Activated CD8-positive, alpha-beta memory T cell treated with anti-CD3 and anti-CD28 coated beads for 48 hours (primary cell): ENCODE results near the gene KCNK3.

ENCODE experiments used
- DNase-seq, 3 experiments: peaks; one replicate each; pipeline ENCODE4 v3.0.0-alpha.2; 2020; ENCODE audit warnings: low read depth in 2 of 3, low spot score in 2 of 3

Gene KCNK3

GRCh38 chr2:26711457-26712161 is 19.1 kb downstream of the KCNK3 start:
- no peak for DNase-seq

DNA sequence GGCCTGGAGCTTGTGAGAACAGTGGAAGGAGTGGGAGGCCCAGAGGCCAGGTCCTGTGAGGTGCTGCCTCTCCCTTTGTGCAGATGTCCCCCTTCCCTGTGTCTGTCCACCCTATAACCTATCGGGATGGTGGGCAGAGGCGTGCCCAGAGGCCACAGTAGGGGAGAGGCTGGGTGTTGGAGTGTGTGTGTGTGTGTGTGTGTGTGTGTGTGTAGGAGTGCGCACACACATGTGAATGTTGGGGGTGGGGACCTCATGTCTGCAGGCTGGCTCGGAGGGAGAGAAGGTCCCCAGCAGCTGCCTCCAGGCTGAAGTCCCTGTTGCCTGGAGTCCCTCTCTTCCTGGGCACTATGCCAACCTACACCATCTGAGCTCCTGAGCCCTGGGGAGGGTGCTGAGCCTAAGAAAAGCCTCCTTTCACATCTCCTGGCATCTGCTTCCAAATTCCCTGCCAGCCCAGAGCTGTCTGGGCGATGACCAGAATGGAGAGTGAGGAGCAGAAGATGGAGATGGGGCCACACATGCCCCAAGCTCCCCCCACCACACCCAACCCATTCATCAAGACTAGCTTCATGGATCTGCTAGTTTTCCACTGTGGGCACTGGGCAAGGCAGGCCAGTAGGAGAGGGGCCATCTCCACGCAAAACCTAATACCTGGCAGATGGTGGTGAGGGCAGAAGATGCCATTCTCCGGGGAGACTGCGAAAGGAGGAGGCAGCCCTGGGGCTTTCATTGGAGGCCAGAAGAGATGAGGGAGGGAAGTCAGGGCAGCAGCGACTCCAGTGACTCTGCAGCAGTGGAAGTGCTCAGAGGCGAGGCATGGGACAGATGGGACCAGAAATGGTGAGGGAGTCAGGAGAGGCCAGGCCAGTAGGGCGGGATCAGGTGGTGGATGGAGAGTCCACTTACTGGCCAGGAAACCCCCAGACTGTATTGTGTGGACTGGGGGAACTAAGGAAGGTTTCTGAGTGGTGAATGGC is 20.3 kb downstream of the KCNK3 start:
- DNase-seq = no peak

- DNase-seq = no peak
Measured at GRCh38 chr2:26715528-26716270, 23.2 kb downstream of the KCNK3 start.

DNA sequence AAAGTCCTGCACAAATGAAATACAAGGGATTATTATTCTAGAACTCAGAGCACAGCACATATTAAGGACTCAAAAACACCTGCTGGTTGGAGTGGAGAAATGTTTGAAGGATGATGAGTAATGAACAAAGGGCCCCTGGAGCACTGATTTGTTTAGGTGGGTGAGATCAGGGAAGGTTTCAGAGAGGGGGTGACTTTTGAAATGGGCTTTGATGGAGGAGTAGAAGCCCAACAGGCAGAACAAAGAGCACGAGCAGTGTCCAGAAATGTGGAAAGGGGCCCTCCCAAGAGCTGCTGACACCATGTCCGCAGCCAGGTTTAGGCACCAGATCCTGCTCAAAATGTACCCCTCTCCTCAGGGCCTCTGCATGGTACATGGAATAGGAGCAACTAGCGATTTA is 23.8 kb downstream of the KCNK3 start:
- no peak for DNase-seq

GRCh38 chr2:26716769-26717168 is 24.2 kb downstream of the KCNK3 start:
- DNase-seq = no peak

DNA sequence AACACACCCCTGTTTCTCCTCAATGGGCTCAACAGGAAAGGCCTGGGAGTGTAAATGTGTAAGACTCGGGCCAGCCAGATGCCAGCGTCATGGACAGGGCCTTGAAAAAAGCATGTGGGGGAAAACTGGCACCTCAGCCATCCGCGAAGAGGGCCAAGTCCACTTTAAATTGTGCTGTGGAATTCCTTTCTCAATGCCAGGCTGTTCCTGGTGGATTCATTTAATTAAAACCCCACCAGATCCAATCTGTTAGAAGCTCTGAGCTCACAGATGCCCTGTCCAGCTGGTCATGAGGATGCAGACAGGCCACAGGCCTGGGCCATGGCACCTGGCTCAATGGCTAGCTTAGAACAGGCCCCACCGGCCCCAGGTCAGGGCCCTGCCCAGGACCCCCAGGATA is 24.8 kb downstream of the KCNK3 start:
- no peak for DNase-seq

DNA sequence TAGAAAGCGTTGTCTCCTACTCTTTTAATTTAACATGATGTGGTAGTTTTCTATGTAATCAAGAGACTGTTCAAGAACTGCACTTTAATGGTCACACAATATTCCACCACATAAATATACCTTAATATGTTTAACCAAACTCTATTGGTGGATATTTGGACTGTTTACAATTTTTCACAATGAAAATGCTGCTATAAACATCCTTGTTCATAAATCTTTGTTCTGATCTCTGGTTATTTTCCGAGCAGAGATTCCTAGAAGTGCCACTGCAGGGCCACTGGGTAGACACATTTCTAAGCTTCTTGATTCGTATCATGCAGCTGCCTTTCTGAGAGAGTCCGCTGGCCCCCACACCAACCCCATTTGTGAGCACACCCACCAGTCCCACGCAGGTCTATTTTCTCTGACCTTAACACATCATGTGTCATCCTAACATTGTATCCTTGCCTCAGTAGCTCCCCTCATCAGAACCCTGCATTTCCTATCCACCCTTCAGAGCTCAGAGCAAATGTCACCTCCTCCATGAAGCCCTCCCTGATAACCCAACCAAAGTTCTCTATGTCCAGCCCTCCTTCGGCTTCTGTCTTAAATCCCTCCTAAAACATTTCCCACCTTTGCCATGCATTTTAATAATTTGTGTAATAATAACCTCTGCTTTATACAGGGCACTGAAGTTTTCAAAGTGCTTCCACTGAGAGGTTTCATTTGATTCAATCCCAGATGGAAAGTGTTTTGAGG is 26.6 kb downstream of the KCNK3 start:
- no peak for DNase-seq

DNA sequence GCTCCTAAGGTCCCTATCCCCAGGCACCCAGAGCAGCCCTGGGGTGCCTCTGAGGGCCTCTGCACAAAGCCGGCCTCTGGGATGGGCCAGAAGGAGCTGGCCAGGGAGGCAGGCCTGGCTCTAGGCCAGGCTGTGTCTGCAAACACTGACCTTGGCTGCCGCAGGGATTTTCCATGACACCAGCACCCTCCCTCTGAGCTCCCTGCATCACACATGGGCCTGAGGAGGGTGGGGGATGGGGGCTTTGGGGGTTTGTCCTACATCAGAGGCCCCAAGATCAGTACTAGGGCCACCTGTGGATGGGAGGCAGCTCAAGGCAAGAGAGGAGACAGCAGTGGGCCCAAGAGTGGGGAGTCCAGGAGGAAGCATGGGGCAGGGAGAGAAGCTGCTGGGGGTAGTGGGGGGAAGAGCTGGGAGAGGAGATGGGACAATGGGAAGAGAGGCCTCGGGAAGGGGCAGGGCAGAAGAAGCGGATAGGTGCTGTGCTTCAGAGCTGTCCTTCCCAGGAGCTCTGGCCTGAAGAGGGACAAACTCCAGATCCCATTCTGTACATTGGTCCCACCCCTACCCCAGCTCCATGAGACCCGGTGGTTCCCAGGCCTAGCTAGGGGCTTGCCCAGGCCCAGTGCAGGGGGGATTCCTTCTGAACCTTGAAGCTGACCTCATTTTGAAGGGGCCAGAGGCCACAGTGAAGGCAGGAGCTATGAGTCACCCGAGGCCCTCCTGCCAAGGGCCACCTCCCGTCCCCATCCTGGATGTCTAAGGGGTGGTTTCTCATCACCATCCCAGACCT is 28.0 kb downstream of the KCNK3 start:
- no peak for DNase-seq

DNA sequence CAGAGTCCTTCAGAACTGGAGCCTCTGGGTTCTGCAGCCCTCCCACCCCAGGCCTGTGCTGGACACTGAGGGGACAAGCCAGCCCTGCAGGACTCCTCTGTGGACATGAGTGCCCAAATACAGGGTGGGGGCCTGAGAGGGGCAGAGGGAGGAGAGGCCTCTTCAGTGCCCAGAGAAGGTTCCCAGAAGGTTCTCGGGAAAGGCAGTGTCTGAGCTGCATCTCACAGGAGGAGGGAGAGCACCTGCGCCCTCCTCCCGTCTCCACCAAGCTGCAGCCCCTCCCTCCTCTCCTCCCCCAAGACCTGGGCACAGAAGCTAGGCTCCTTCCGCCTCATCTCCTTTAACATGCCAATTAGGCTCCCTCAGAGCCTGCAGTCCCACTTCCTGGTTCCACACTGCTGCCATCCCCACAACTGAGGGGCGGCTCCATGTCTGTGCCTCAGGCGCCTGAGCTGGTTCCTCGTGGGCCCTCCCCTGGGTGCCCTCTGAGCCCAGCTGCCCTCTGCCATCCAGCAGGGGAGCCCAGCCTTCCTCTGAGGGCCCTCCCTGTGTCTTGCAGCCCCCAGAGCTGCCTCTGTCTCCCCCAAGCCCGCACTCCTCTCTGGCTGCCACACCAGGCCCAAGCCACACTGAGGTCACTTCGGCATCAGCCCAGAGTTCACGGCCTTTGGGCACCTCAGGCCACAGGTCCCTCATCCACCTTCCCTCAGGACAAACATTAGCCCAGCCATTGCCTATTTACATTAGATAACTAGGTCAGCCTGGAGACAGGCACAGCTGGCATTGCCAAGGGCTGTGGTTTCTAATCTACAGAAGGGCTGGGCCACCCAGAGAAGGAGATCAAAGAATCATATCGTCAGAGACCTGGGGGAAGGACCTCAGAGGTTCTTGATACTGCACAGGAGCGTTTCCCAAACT is 28.9 kb downstream of the KCNK3 start:
- DNase-seq = no peak

DNA sequence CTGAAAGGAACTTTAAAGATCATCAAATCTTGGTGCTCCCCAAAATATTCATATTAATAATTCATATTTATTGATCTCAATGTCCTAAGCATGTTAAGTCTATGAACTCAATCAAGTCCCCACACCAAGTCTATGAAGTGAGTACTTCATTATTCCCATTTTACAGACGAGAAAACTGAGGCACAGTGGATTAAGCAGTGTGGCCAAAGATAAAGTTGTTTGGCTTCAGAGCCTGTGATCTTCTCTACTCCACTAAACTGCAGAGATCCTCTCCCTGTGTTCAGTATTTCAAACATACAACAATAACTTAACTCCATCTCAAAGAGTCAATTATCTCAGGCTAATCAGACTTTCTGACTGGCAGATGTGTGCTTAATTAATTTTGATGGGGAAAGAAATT is 29.8 kb downstream of the KCNK3 start:
- DNase-seq = no peak

GRCh38 chr2:26722911-26723310 is 30.4 kb downstream of the KCNK3 start:
- no peak for DNase-seq

DNA sequence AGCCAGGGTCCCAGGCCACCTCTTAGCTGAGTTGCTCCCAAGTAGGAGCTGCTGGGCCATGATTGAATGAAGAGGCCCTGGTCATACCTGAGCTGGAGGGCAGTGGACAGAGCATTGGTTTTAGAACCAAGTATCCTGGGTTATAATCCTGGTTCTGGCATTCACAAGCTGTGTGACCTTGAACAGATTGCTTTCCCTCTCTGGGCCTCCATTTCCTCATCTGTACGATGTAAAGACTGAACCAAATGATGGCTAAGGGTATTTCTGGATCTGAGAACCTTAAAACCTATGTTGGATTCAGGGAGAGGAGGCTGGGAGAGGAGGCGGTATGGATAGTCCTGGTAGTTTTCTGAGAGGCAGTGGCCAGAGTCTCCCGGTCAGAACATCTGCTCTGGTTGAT is 31.0 kb downstream of the KCNK3 start:
- DNase-seq = no peak

GRCh38 chr2:26723991-26724750 is 31.6 kb downstream of the KCNK3 start:
- DNase-seq = no peak

- DNase-seq = no peak
Measured at GRCh38 chr2:26724784-26725520, 32.4 kb downstream of the KCNK3 start.

DNA sequence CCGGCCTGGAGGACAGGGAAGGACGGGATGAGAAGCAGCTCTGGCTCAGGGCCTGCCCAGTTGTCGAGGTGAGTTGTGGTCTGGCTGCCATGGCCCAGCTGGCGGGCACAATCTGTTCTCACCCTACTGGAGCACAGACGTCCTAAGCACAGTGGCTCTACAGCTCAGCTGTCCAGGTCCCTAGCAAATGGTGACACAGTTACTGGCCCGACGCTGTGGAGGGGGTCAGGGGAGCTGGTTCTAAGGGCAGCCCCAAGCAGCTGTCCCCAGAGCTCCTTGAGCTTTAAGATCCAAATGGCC is 32.9 kb downstream of the KCNK3 start:
- no peak for DNase-seq

GRCh38 chr2:26726228-26726627 is 33.7 kb downstream of the KCNK3 start:
- DNase-seq = no peak

DNA sequence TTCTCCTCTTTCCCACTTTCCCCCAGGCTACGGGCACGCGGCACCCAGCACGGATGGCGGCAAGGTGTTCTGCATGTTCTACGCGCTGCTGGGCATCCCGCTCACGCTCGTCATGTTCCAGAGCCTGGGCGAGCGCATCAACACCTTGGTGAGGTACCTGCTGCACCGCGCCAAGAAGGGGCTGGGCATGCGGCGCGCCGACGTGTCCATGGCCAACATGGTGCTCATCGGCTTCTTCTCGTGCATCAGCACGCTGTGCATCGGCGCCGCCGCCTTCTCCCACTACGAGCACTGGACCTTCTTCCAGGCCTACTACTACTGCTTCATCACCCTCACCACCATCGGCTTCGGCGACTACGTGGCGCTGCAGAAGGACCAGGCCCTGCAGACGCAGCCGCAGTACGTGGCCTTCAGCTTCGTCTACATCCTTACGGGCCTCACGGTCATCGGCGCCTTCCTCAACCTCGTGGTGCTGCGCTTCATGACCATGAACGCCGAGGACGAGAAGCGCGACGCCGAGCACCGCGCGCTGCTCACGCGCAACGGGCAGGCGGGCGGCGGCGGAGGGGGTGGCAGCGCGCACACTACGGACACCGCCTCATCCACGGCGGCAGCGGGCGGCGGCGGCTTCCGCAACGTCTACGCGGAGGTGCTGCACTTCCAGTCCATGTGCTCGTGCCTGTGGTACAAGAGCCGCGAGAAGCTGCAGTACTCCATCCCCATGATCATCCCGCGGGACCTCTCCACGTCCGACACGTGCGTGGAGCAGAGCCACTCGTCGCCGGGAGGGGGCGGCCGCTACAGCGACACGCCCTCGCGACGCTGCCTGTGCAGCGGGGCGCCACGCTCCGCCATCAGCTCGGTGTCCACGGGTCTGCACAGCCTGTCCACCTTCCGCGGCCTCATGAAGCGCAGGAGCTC is 35.4 kb downstream of the KCNK3 start:
- no peak for DNase-seq
